Measurements from ENCODE around the gene GJC1. TPM values are rescaled to one million over a fixed set of nuclear protein-coding genes. Genes with fewer than 3 reads are reported as not detected.

Gene GJC1
- total and polyA plus RNA-seq, 2 of the 8 experiments (the other 6 are each of a cell fraction or from before 2014, with no cell fraction given), result 29.1 to 154 TPM

DNA sequence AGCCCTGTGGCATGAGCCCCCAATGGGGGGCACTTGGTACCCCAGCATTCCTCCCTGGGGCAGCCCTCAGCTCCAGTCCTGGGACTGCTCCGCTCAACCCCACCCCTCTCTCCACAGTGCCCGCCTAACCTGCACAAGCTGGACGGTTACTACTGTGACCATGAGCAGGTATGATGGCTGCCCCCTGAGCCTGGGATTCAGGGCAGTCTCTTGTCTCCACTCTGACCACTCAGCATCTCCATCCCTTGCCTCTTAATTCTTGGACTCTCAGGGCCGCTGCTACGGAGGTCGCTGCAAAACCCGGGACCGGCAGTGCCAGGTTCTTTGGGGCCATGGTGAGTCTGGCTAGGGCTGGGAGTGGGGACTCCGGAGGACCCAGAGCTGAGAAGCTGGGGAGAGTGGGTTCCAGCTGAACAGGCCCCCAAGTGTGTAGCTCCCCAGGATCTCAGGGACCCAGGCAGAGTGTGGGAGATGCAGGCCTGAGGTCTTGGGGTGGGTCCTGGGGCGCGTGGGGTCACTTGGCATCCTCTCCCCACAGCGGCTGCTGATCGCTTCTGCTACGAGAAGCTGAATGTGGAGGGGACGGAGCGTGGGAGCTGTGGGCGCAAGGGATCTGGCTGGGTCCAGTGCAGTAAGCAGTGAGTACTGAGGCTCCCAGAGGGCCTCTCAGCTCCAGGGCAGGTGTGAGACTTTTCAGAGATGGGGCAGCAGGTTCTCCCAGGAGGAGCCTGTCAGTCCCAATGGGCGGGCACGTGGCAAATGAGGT is 53.3 kb downstream of the GJC1 start:
- FAIRE-seq (no peak), DNase-seq (ENCODE audit: low read depth in 1 of 2, low spot score in 2 of 2) (no peak)
- no peak overlapping the region for H3K56ac ChIP-seq (replicated peaks; ENCODE audit: insufficient read length, low read depth, low read length)
- no peak overlapping the region for H3K9ac ChIP-seq (replicated peaks in 1 of 4; ENCODE audit: extremely low read depth in 1 of 4, low read depth in 3 of 4, low read length in 3 of 4)
- H3K14ac ChIP-seq (ENCODE audit: insufficient read length), result no peak overlapping the region
- peaks cover 0 to 2% of the 10 kb centered on the region in 2 experiments for H4K20me1 ChIP-seq (replicated peaks in 1 of 2; ENCODE audit: control insufficient read depth in 1 of 2, insufficient read depth in 2 of 2, low read length in 2 of 2)
- no peak overlapping the region for H2BK5ac ChIP-seq (ENCODE audit: low read depth, low read length)
- peaks cover 3 to 18% (median 12%) of the 10 kb centered on the region in 4 experiments; a peak in 6 of 7 replicates for H3K27me3 ChIP-seq (replicated peaks in 1 of 4; ENCODE audit: control insufficient read depth in 3 of 4, extremely low read depth in 1 of 4, insufficient read depth in 3 of 4, low read length in 3 of 4)
- H3K4me1 ChIP-seq (replicated peaks in 1 of 4; ENCODE audit: control insufficient read depth in 3 of 4, insufficient read depth in 4 of 4, low read length in 3 of 4), result peaks cover 0 to 21% (median 11%) of the 10 kb centered on the region in 4 experiments; a peak in 6 of 7 replicates
- ChIA-PET POLR2A (ENCODE audit: partially characterized antibody) (interaction anchor here (0.6 to 3.3 kb wide), 14 partner anchors 12 to 90 kb away, joined by 3 to 14 read pairs (median 5); partner anchors contain the start of genes GJC1 and HIGD1B), CTCF (ENCODE audit: partially characterized antibody) (interaction anchor here (0.7 to 26.7 kb wide), 15 partner anchors 9 to 358 kb away, joined by 3 to 577 read pairs (median 7); partner anchors contain the start of genes ACBD4 and HIGD1B)
- no peak overlapping the region for H2BK15ac ChIP-seq (ENCODE audit: low read length)
- no peaks in the 10 kb centered on the region for H3K9me3 ChIP-seq (ENCODE audit: insufficient read depth in 2 of 2, low read depth in 1 of 2, low read length in 1 of 2)
- peak overlapping the region in 1 of 2 experiments; percentile 16; a peak in 1 of 4 replicates for H3K4me2 ChIP-seq (ENCODE audit: insufficient read depth in 1 of 2, low read depth in 2 of 2, low read length in 2 of 2)
- no peak overlapping the region for H2AFZ ChIP-seq (ENCODE audit: low read length)
- no peak overlapping the region for H2BK120ac ChIP-seq (replicated peaks; ENCODE audit: low read depth, low read length)
- WGBS, 2 experiments (ENCODE audit: extremely low coverage in 1 of 2, insufficient coverage in 1 of 2, insufficient read length in 1 of 2, insufficient replicate concordance in 2 of 2, low coverage in 1 of 2, low lambda C conversion rate in 2 of 2, missing lambda C conversion rate in 1 of 2), result 92% methylated on average over 19 of the region's 19 CpGs; no CpG with 5 or more reads in 1 of the 2 experiments
- H3K4me3 ChIP-seq (ENCODE audit: extremely low read depth in 1 of 4, insufficient read depth in 2 of 4, low read depth in 3 of 4, low read length in 4 of 4), result peak overlapping the region in 1 of 4 experiments; percentile 76; a peak in 2 of 8 replicates
- H3K79me2 ChIP-seq (ENCODE audit: control insufficient read depth in 1 of 2, insufficient read depth in 2 of 2, low read length in 2 of 2), result no peaks in the 10 kb centered on the region
- no peaks in the 10 kb centered on the region for H3K36me3 ChIP-seq (ENCODE audit: control insufficient read depth in 2 of 4, insufficient read depth in 4 of 4, low read length in 3 of 4)
- no peak overlapping the region for H3K18ac ChIP-seq (ENCODE audit: extremely low read depth, low read length)
- H4K8ac ChIP-seq (ENCODE audit: extremely low read depth, insufficient read depth, low read length), result no peak overlapping the region
- H2BK12ac ChIP-seq (ENCODE audit: low read depth, low read length), result no peak overlapping the region
- no peak overlapping the region for H3K4ac ChIP-seq (replicated peaks; ENCODE audit: insufficient read length, low read depth, low read length)
- H2AK5ac ChIP-seq (ENCODE audit: low read depth, low read length), result peak overlapping the region; percentile 32; the same call in 1 of the 2 replicates
- H3K79me1 ChIP-seq (ENCODE audit: low read depth, low read length), result no peaks in the 10 kb centered on the region
- peaks cover 6% of the 10 kb centered on the region; the same call in 1 of the 2 replicates for H3K23me2 ChIP-seq (ENCODE audit: low read depth, low read length)
- H3K27ac ChIP-seq (ENCODE audit: low read depth, low read length), result no peak overlapping the region
- no peak overlapping the region for H2BK20ac ChIP-seq (ENCODE audit: low read length)
- H4K5ac ChIP-seq (ENCODE audit: insufficient read length, low read depth, low read length), result no peak overlapping the region
- no peak overlapping the region for H4K91ac ChIP-seq (replicated peaks; ENCODE audit: insufficient read length, low read length)
- no peak overlapping the region for H3K23ac ChIP-seq (ENCODE audit: insufficient read length)
- TF ChIP-seq RAD21 (IDR thresholded peaks at IDR 0.05 in 1 of 2, conservative IDR thresholded peaks at IDR 0.05 in 1 of 2; ENCODE audit: low read depth in 2 of 2, low read length in 2 of 2) (no peak), RNF2 (IDR thresholded peaks at IDR 0.05; ENCODE audit: borderline replicate concordance, low read depth, low read length, missing control alignments, poor library complexity, severe bottlenecking) (no peak), SRF (IDR thresholded peaks at IDR 0.05; ENCODE audit: low read depth, low read length) (no peak), USF2 (IDR thresholded peaks at IDR 0.05; ENCODE audit: low read length) (no peak), RXRA (IDR thresholded peaks at IDR 0.05; ENCODE audit: insufficient read depth, low read depth, low read length) (no peak), POU5F1 (IDR thresholded peaks at IDR 0.05; ENCODE audit: low read depth, low read length) (no peak), PHF8 (conservative IDR thresholded peaks at IDR 0.05; ENCODE audit: low read depth, low read length) (no peak)

Data from H1 (cell line).